Measurements from ENCODE around the gene BTD.

BTD gene

GRCh38 chr3:15558581-15558980 lies 43.0 kb upstream of the BTD start:
- no peak for TF ChIP-seq ZBTB7A (IDR thresholded peaks at IDR 0.05; ENCODE audit: low read depth)
- no peak for TF ChIP-seq RAD21 (IDR thresholded peaks at IDR 0.05; ENCODE audit: low read depth)
- TF ChIP-seq YY1 (IDR thresholded peaks at IDR 0.05; ENCODE audit: low read depth) = no peak

- TF ChIP-seq MAX (IDR thresholded peaks at IDR 0.05) (no peak), REST (IDR thresholded peaks at IDR 0.05; ENCODE audit: low read depth) (no peak)
Observed at GRCh38 chr3:15562560-15562959, 39.0 kb upstream of the BTD start.

- no peak for TF ChIP-seq NFIC (IDR thresholded peaks at IDR 0.05)
- no peak for TF ChIP-seq TAF1 (IDR thresholded peaks at IDR 0.05; ENCODE audit: low read depth)
- no peak for TF ChIP-seq EGR1 (IDR thresholded peaks at IDR 0.05)
- TF ChIP-seq REST (IDR thresholded peaks at IDR 0.05; ENCODE audit: low read depth) = no peak
- TF ChIP-seq RAD21 (IDR thresholded peaks at IDR 0.05; ENCODE audit: low read depth) = no peak
- no peak for TF ChIP-seq YY1 (IDR thresholded peaks at IDR 0.05; ENCODE audit: low read depth)
- no peak for TF ChIP-seq ZBTB7A (IDR thresholded peaks at IDR 0.05; ENCODE audit: low read depth)
Observed at GRCh38 chr3:15563190-15563589, 38.4 kb upstream of the BTD start.

- TF ChIP-seq TCF12 (IDR thresholded peaks at IDR 0.05; ENCODE audit: low read depth) (no peak), ZBTB7A (IDR thresholded peaks at IDR 0.05; ENCODE audit: low read depth) (no peak), MAX (IDR thresholded peaks at IDR 0.05) (no peak), FOXM1 (IDR thresholded peaks at IDR 0.05; ENCODE audit: borderline replicate concordance, low read depth) (no peak), RAD21 (IDR thresholded peaks at IDR 0.05; ENCODE audit: low read depth) (no peak), CEBPB (IDR thresholded peaks at IDR 0.05) (no peak), TAF1 (IDR thresholded peaks at IDR 0.05; ENCODE audit: low read depth) (no peak), EP300 (IDR thresholded peaks at IDR 0.05; ENCODE audit: borderline replicate concordance) (no peak), NFIC (IDR thresholded peaks at IDR 0.05) (no peak), USF1 (IDR thresholded peaks at IDR 0.05) (no peak), TEAD4 (IDR thresholded peaks at IDR 0.05) (no peak), REST (IDR thresholded peaks at IDR 0.05; ENCODE audit: low read depth) (no peak), CREB1 (IDR thresholded peaks at IDR 0.05; ENCODE audit: low read depth) (no peak), YY1 (IDR thresholded peaks at IDR 0.05; ENCODE audit: low read depth) (no peak), EGR1 (IDR thresholded peaks at IDR 0.05) (no peak)
Observed at GRCh38 chr3:15572138-15572537, 29.4 kb upstream of the BTD start.

- peak; percentile 44 for TF ChIP-seq TEAD4 (IDR thresholded peaks at IDR 0.05)
- TF ChIP-seq REST (IDR thresholded peaks at IDR 0.05; ENCODE audit: low read depth) = no peak
- TF ChIP-seq EP300 (IDR thresholded peaks at IDR 0.05; ENCODE audit: borderline replicate concordance) = no peak
- no peak for TF ChIP-seq RAD21 (IDR thresholded peaks at IDR 0.05; ENCODE audit: low read depth)
- TF ChIP-seq ZBTB7A (IDR thresholded peaks at IDR 0.05; ENCODE audit: low read depth) = no peak
- no peak for TF ChIP-seq YY1 (IDR thresholded peaks at IDR 0.05; ENCODE audit: low read depth)
Observed at GRCh38 chr3:15575446-15575845, 26.1 kb upstream of the BTD start.

All from Ishikawa (cell line).